ENCODE results near the gene GBP6.

- TF ChIP-seq EZH2 (optimal IDR thresholded peaks at IDR 0.05; ENCODE audit: low read depth, low read length) (no peak), CTCF (IDR thresholded peaks at IDR 0.05; ENCODE audit: low read length) (no peak), EZH2phosphoT487 (IDR thresholded peaks at IDR 0.05; ENCODE audit: low read length) (no peak)
Measured at GRCh38 chr1:89347296-89347695, 16.6 kb upstream of the GBP6 start.

All from MM.1S (cell line).